ENCODE data around the gene RAP1GAP2. TPM values are rescaled to one million over a fixed set of nuclear protein-coding genes. Genes with fewer than 3 reads are reported as not detected.

Gene RAP1GAP2
- total and polyA plus RNA-seq, 7 donors, result 4.8 to 14.7 (median 12.5) TPM

GRCh38 chr17:3036800-3037199, 240.6 kb downstream of the RAP1GAP2 start:
- Histone ChIP-seq H3K36me3 (no peaks in the 10 kb centered on the region), H3K27ac (no peak overlapping the region), H3K4me3 (no peak overlapping the region), H3K9me3 (no peaks in the 10 kb centered on the region), H3K27me3 (peaks cover 0 to 6% (median 0%) of the 10 kb centered on the region in 3 donors), H3K4me1 (no peaks in the 10 kb centered on the region)
- no peak for DNase-seq
- intact Hi-C loops (cut with DNase I), result no loop called here
- WGBS, 2 donors, result 87% methylated on average over 6 of the region's 6 CpGs
- TF ChIP-seq POLR2A (IDR thresholded peaks at IDR 0.05) (no peak), CTCF (IDR thresholded peaks at IDR 0.05) (no peak), EP300 (IDR thresholded peaks at IDR 0.05) (no peak), POLR2AphosphoS5 (IDR thresholded peaks at IDR 0.05) (no peak)

GRCh38 chr17:3037259-3037658, 241.0 kb downstream of the RAP1GAP2 start:
- Histone ChIP-seq H3K36me3 (no peaks in the 10 kb centered on the region), H3K27ac (no peak overlapping the region), H3K27me3 (peaks cover 0 to 7% (median 0%) of the 10 kb centered on the region in 3 donors), H3K9me3 (no peaks in the 10 kb centered on the region), H3K4me3 (no peak overlapping the region), H3K4me1 (no peaks in the 10 kb centered on the region)
- no peak for DNase-seq
- no peak for TF ChIP-seq POLR2A (IDR thresholded peaks at IDR 0.05)
- intact Hi-C loops (cut with DNase I), result no loop called here
- WGBS, 2 donors, result 72 to 78% methylated on average over 9 of the region's 9 CpGs

- Histone ChIP-seq H3K36me3 (no peaks in the 10 kb centered on the region), H3K9me3 (peaks cover 0 to 7% (median 1%) of the 10 kb centered on the region in 4 donors), H3K27ac (no peak overlapping the region), H3K4me3 (no peak overlapping the region), H3K27me3 (peaks cover 0 to 7% (median 0%) of the 10 kb centered on the region in 3 donors), H3K4me1 (no peaks in the 10 kb centered on the region)
- 25 to 61% methylated on average over 5 of the region's 5 CpGs for whole genome bisulfite sequencing, 2 donors
- TF ChIP-seq CTCF (IDR thresholded peaks at IDR 0.05) (no peak), POLR2AphosphoS5 (IDR thresholded peaks at IDR 0.05) (no peak), POLR2A (IDR thresholded peaks at IDR 0.05) (no peak), EP300 (IDR thresholded peaks at IDR 0.05) (no peak)
- intact Hi-C loops (cut with DNase I), result no loop called here
- no peak for DNase-seq
Measured at GRCh38 chr17:3038941-3039340, 242.7 kb downstream of the RAP1GAP2 start.

GRCh38 chr17:3039736-3040135, 243.5 kb downstream of the RAP1GAP2 start:
- Histone ChIP-seq H3K4me1 (no peaks in the 10 kb centered on the region), H3K27ac (no peak overlapping the region), H3K27me3 (peaks cover 0 to 7% (median 0%) of the 10 kb centered on the region in 3 donors), H3K4me3 (no peak overlapping the region), H3K9me3 (peaks cover 0 to 9% (median 1%) of the 10 kb centered on the region in 4 donors), H3K36me3 (no peaks in the 10 kb centered on the region)
- TF ChIP-seq EP300 (IDR thresholded peaks at IDR 0.05) (no peak), POLR2AphosphoS5 (IDR thresholded peaks at IDR 0.05) (no peak), POLR2A (IDR thresholded peaks at IDR 0.05) (no peak), CTCF (IDR thresholded peaks at IDR 0.05) (no peak)
- intact Hi-C loops (cut with DNase I), result loop anchor here (10.0 kb wide), 1 partner anchor 625 kb away; the partner anchor contains the start of genes EMC6 and TAX1BP3
- WGBS, 2 donors, result 28 to 42% methylated on average over 6 of the region's 6 CpGs
- DNase-seq, result no peak

GRCh38 chr17:3040882-3041281, 244.6 kb downstream of the RAP1GAP2 start:
- Histone ChIP-seq H3K9me3 (peaks cover 0 to 9% (median 1%) of the 10 kb centered on the region in 4 donors), H3K4me3 (no peak overlapping the region), H3K4me1 (no peaks in the 10 kb centered on the region), H3K36me3 (no peaks in the 10 kb centered on the region), H3K27ac (no peak overlapping the region), H3K27me3 (peaks cover 0 to 7% (median 0%) of the 10 kb centered on the region in 3 donors)
- TF ChIP-seq EP300 (IDR thresholded peaks at IDR 0.05), result no peak
- TF ChIP-seq CTCF (IDR thresholded peaks at IDR 0.05), result no peak
- TF ChIP-seq POLR2AphosphoS5 (IDR thresholded peaks at IDR 0.05), result no peak
- no peak for TF ChIP-seq POLR2A (IDR thresholded peaks at IDR 0.05)
- intact Hi-C loops (cut with DNase I), result loop anchor here (10.0 kb wide), 1 partner anchor 624 kb away; the partner anchor contains the start of genes EMC6 and TAX1BP3
- WGBS, 2 donors, result 73 to 83% methylated on average over 5 of the region's 5 CpGs
- no peak for DNase-seq

All from sigmoid colon (tissue), 7 donors.